G401 (cell line): ENCODE data around the gene SEC22C. TPM values are rescaled to one million over a fixed set of nuclear protein-coding genes. Genes with fewer than 3 reads are reported as not detected.
"Not testable (repeated sequence)": the region's sequence is repeated elsewhere in the genome, so short reads cannot be mapped to it uniquely, and the experiment has no call there.

Experiments
- DNase-seq: peaks from one replicate; pipeline ENCODE4 v3.0.0-alpha.2; 2015; ENCODE audit warnings: low spot score
- in situ Hi-C: cut with HindIII; loops from 2 replicates; pipeline ENCODE4 v1.10.0; 2016; ENCODE audit warnings: low sequenced_read_pairs, mixed read lengths
- total RNA-seq: library from RNA; depleted of rRNA; stranded (reverse); fragments of >200 nt; shearing (Covaris generic); gene quantifications from 2 replicates; pipeline ENCODE4 v1.2.3, GENCODE V29; 2014

Gene SEC22C
- total RNA-seq, 1 experiment from 2014 or later: 83.4 TPM

DNA sequence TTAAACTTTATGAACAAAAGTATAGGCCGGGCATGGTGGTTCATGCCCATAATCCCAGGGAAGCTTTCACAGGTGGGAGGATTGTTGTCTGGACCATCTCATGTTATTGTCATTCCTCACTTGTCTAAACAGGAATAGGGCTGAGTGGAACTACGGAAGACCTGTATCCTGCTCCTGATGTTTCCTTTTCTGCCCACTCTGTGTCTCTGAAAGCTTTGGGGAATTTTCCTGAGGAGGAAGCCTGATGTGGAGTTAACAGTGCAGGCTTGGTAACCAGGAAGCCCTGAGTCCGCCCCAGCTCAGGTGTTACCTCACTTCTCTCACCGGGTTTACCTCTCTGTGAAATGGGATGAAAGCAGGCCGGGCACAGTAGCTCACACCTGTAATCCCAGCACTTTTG lies 6.9 kb upstream of the SEC22C start:
- in situ Hi-C loops: no loop called here
- no peak for DNase-seq

DNA sequence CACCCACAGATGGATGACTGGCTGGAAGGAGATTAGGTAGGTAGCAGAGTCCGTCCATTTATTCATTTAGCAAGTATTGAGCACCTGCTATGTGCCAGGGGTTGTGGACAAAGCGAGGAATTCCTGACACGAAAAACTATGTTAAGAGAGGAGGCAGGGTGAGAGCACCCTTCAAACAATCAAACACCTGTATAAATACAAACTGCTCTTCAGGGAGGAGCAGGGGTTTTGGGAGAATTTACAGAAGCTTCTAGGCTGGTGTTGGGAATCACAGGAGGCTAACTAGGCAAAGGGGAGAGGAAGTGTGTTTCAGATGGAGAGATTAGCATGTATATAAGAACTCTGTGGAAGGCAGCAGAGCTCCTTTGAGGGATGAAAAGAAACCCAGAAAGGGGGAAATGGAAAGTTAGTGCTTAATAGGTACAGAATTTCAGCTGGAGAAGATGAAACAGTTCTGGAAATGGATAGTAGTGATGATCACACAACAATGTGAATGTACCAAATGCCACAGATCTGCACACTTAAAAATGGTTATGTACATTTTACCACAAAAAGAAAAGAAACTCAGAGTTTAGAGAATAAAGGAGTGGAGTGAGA lies 805 bp upstream of the SEC22C start:
- DNase-seq: no peak
- in situ Hi-C loops: no loop called here

GRCh38 chr3:42581400-42581708 lies 413 bp downstream of the SEC22C start:
- no peak for DNase-seq
- in situ Hi-C loops: no loop called here

DNA sequence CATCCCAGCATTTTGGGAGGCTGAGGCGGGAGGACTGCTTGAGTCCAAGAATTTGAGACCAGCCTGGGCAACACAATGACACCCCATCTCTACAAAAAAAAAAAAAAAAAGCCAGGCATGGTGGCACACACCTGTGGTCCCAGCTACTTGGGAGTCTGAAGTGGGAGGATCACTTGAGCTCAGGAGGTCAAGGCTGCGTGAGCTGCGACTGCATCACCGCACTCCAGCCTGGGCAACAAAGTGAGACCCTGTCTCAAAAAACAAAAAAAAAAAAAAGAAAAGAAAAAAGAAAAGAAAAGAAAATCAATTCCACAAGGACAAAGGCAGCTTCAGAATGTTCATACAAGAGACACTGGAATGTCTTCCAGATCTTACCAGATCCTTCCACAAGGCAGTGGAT lies 2.4 kb downstream of the SEC22C start:
- DNase-seq, in situ Hi-C loops: not testable (repeated sequence)

DNA sequence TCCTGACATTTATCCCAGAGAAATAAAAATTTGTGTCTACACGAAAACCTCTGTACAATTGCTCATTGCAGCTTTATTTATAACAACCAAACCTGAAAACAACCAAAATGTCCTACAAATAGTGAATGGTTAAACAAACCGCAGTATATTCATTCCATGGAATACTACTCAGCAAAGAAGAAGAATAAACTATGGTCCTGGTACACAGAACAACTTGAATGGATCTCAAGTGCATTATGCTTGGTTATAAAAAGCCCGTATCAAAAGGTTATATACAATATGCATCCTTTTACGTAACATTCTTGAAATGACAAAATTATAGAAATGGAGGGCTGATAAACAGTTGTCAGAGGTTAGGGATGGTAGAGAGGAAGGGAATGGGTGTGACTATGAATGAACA lies 3.7 kb downstream of the SEC22C start:
- no peak for DNase-seq
- in situ Hi-C loops: no loop called here

- DNase-seq: no peak
- in situ Hi-C loops: no loop called here
Observed at GRCh38 chr3:42575137-42575741, 6.5 kb downstream of the SEC22C start.

DNA sequence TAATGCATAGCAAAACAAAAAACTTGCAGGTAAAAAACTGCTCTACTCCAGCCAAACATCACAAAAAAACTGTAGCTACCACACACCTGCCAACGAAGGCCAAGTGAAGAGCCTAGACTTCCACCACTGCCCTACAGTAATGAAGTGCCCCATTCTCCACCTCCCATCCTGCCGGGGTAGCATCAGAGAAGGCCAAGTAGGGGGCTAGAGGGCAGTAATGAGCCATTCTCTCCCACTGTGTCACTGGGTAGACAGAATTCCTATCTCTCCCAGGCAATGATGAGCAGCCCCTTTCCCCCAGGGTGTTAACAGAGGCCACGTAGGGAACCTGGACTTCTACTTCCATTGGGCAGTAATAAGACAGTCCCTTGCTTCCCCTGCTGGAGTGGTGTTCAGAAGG lies 9.5 kb downstream of the SEC22C start:
- peak; percentile 33 for DNase-seq

DNA sequence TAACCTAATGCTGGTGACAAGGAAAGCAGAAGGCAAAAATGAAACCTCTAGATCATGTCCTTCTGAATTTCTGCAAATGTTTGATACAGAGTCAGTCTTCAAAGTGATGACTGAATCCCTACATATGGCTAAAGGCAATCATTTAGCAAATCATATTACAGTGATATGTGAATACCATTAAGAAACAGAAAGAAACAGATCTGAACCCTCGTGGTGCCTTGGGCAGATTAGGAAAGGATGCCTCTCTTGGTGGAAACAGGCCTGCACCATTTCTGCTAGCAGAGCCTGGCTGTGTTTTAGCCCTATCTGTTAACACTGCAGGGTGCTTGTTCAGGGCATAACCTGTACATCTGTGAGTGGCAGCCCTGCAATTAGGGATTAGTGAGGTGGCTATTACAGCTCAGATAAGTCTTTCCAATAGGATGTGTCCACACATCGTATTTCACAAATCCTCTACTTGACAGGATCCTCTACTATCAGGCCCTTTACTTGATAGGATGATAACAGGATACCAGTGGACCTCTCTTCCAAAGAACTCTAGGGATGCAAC lies 12.1 kb downstream of the SEC22C start:
- in situ Hi-C loops: no loop called here
- DNase-seq: peak; percentile 89

More for the DNA sequence above, 9.5 kb downstream of the SEC22C start:
- in situ Hi-C loops: no loop called here

- DNase-seq: no peak
- in situ Hi-C loops: no loop called here
Observed at GRCh38 chr3:42562047-42562907, 19.5 kb downstream of the SEC22C start.

GRCh38 chr3:42557854-42558253 lies 23.9 kb downstream of the SEC22C start:
- in situ Hi-C loops: no loop called here
- peak; percentile 92 for DNase-seq

DNA sequence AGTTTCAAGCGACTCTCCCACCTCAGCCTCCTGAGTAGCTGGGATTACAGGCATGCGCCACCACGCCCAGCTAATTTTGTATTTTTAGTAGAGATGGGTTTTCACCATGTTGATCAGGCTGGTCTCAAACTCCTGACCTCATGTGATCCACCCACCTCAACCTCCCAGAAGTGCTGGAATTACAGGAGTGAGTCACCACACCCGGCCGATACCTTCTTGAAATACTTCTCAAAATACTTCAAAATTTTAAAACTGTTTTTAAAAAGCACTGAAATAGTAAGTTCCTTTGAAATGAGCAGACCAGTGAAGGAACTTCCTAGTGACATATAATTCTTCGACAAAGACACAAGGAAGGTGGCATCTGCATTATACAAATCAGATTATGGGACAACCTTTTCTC lies 24.9 kb downstream of the SEC22C start:
- DNase-seq, in situ Hi-C loops: not testable (repeated sequence)

GRCh38 chr3:42556089-42556632 lies 25.6 kb downstream of the SEC22C start:
- peak; percentile 99 for DNase-seq
- in situ Hi-C loops: no loop called here

- DNase-seq: peak; percentile 51
- in situ Hi-C loops: no loop called here
Observed at GRCh38 chr3:42552830-42553229, 28.9 kb downstream of the SEC22C start.

- in situ Hi-C loops: no loop called here
- DNase-seq: no peak
Observed at GRCh38 chr3:42550250-42550649, 31.5 kb downstream of the SEC22C start.

GRCh38 chr3:42549131-42549530 lies 32.6 kb downstream of the SEC22C start:
- DNase-seq: no peak
- in situ Hi-C loops: no loop called here

- DNase-seq: peak; percentile 83
- in situ Hi-C loops: no loop called here
Observed at GRCh38 chr3:42547401-42547945, 34.3 kb downstream of the SEC22C start.

DNA sequence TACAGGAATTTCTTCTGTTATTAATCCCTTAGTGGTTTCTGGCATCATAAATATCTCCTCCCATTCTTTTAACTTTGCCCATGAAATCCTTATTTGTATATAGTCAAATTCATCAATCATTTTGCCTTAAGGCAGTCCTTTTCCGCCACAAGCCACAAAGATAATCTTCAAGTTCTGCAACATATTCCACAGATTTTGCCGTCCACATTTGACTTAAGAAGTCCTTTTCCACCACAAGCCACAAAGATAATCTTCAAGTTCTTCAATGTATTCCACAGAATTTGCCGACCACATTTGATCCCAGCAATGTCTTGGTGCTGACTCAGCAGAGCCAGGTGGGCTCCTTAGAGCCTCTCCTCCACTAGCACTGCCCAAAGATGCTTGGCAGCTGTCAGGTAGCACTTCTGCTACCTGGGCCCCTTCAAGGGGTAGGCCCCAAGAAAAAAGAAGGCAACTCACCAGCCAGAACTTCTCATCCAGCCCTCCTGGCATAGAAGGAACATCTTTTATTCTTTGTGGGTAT lies 35.0 kb downstream of the SEC22C start:
- in situ Hi-C loops: no loop called here
- DNase-seq: no peak

GRCh38 chr3:42545284-42545900 lies 36.4 kb downstream of the SEC22C start:
- in situ Hi-C loops: no loop called here
- DNase-seq: no peak
